Activated CD4-positive, alpha-beta memory T cell treated with anti-CD3 and anti-CD28 coated beads, Interleukin-2, amount 10 ng/mL, durations not matched to agents 7 days and 5 days (primary cell): Measurements from ENCODE around the gene MAEA. TPM values are rescaled to one million over a fixed set of nuclear protein-coding genes. Genes with fewer than 3 reads are reported as not detected.
A peak's percentile ranks its signal among the peaks of the same experiment; 100 is the strongest.

Experiments used
- CTCF ChIA-PET: fragments of 350-600 bp; sonication (Branson Sonifier 250); formaldehyde crosslinking; loops from one replicate; lab custom pipeline; 2021; ENCODE audit warnings: antibody characterized with exemption, inconsistent platforms; lab: Charles Lee
- POLR2A ChIA-PET: fragments of 350-600 bp; sonication (Branson Sonifier 250); formaldehyde crosslinking; loops from one replicate; lab custom pipeline; 2021; ENCODE audit warnings: antibody characterized with exemption; lab: Charles Lee
- DNase-seq: peaks from one replicate; pipeline ENCODE4 v3.0.0-alpha.2; 2020
- H3K27ac Mint-ChIP-seq: one replicate; pipeline ENCODE4 v1.8.0; 2021; ENCODE audit warnings: mild to moderate bottlenecking, mixed read lengths
- H3K27me3 Mint-ChIP-seq: one replicate; pipeline ENCODE4 v1.8.0; 2021; ENCODE audit warnings: mixed read lengths
- H3K36me3 Mint-ChIP-seq: one replicate; pipeline ENCODE4 v1.8.0; 2021; ENCODE audit warnings: low read depth, mixed read lengths
- H3K4me1 Mint-ChIP-seq: one replicate; pipeline ENCODE4 v1.8.0; 2021; ENCODE audit warnings: mixed read lengths
- H3K4me3 Mint-ChIP-seq: one replicate; pipeline ENCODE4 v1.8.0; 2021; ENCODE audit warnings: mild to moderate bottlenecking, mixed read lengths
- H3K9me3 Mint-ChIP-seq: one replicate; pipeline ENCODE4 v1.8.0; 2021; ENCODE audit warnings: mixed read lengths
- total RNA-seq, 2 experiments: library from RNA; stranded (reverse); gene quantifications; one replicate each; pipeline ENCODE4 v1.2.3, GENCODE V29; 2021

Gene MAEA
- total RNA-seq, 2 experiments from 2014 or later = 61.6 to 64.1 TPM

DNA sequence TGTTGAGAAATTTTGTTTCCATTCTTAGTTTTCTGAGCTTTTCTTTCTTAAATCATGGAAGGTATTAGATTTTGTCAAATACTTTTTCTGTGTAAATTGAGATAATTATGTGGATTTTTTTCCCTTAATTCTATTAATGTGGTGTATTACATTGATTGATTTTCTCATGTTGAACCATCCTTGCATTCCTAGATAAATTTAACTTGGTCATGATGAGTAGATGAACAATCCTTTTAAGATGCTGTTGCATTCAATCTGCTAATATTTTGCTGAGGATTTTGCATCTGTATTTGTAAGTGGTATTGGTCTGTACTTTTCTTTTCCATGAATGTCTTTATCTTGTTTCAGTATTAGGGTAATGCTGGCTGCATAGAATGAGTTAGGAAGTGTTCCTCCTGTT lies 20.5 kb upstream of the MAEA start:
- H3K27me3 Mint-ChIP-seq = no peaks in the 10 kb centered on the region
- no peak overlapping the region for H3K27ac Mint-ChIP-seq
- H3K36me3 Mint-ChIP-seq = peaks cover 18% of the 10 kb centered on the region
- peaks cover 17% of the 10 kb centered on the region for H3K4me1 Mint-ChIP-seq
- no peak for DNase-seq
- ChIA-PET CTCF (interaction anchor here (1.1 to 6.2 kb wide), 11 partner anchors 12 to 527 kb away, joined by 3 to 63 read pairs (median 11); partner anchors contain the start of genes CTBP1, MAEA and UVSSA), POLR2A (interaction anchor here (1.0 to 5.7 kb wide), 7 partner anchors 9 to 132 kb away, joined by 3 to 115 read pairs (median 5); partner anchors contain the start of genes CTBP1 and MAEA)
- H3K4me3 Mint-ChIP-seq = no peak overlapping the region
- H3K9me3 Mint-ChIP-seq = peaks cover 12% of the 10 kb centered on the region

DNA sequence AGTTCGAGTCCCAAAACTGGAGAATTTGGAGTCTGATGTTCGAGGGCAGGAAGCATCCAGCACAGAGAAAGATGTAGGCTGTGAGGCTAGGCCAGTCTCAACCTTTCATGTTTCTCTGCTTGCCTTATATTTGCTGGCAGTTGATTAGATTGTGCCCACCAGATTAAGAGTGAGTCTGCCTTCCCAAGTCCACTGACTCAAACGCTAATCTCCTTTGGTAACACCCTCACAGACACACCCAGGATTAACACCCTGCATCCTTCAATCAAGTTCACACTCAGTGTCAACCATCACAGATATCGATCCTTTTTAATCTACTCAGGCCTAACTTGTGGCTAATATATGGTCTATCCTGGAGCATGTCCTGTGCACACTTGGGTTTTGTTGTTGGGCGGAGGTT lies 18.0 kb upstream of the MAEA start:
- Mint-ChIP-seq H3K27ac (no peak overlapping the region), H3K4me1 (peaks cover 10% of the 10 kb centered on the region), H3K9me3 (peaks cover 6% of the 10 kb centered on the region), H3K36me3 (peaks cover 11% of the 10 kb centered on the region), H3K27me3 (no peaks in the 10 kb centered on the region), H3K4me3 (no peak overlapping the region)
- ChIA-PET CTCF (no interaction called here), POLR2A (no interaction called here)
- DNase-seq = no peak

DNA sequence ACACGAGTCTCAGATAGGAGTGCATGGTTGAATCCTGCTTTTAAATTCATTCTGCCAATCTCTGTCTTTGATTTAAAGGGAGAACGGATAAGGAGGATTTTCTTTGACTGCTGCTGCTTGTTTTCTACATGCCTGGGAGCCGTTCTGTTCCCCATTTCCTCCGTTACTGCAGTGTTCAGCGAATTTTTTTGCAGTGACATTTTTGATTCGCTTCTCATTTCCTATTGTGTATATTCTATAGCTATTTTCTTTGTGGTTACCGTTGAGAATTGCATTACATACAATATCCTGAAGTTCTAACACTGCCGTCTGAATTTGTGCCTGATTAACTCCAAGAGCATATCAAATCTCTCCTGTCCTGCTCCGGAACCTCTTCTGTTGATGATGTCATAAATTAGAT lies 14.8 kb upstream of the MAEA start:
- no peak for DNase-seq
- CTCF ChIA-PET = no interaction called here

DNA sequence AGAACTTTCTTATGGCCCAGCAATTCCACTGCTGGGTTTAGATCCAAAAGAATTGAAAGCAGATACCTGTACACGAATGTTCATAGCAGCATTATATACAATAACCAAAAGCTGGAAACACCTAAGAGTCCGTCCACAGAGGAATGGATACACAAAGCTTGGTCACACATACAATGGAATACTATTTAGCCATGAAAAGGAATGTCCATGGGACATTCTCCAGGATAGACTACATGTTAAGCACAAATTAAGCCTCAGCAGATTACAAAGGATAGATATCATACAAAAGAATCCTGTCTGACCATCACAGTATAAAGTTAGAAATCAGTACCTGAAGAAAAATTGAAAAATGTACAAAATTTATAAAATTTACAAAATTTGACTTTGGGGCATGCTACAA lies 12.7 kb upstream of the MAEA start:
- Mint-ChIP-seq H3K4me3 (no peak overlapping the region), H3K27me3 (peaks cover 5% of the 10 kb centered on the region), H3K27ac (no peak overlapping the region), H3K4me1 (peaks cover 1% of the 10 kb centered on the region), H3K36me3 (no peaks in the 10 kb centered on the region), H3K9me3 (no peaks in the 10 kb centered on the region)
- CTCF ChIA-PET = interaction anchor here (1.6 kb wide), 1 partner anchor 75 kb away, joined by 8 read pairs; no protein-coding TSS in a partner anchor
- POLR2A ChIA-PET = interaction anchor here (1.4 kb wide), 1 partner anchor 8 kb away, joined by 5 read pairs; no protein-coding TSS in a partner anchor
- no peak for DNase-seq

More for the DNA sequence above, 14.8 kb upstream of the MAEA start:
- POLR2A ChIA-PET = no interaction called here
- Mint-ChIP-seq H3K9me3 (no peaks in the 10 kb centered on the region), H3K27ac (no peak overlapping the region), H3K4me1 (peaks cover 1% of the 10 kb centered on the region), H3K27me3 (peaks cover 5% of the 10 kb centered on the region), H3K36me3 (peaks cover 6% of the 10 kb centered on the region), H3K4me3 (no peak overlapping the region)

DNA sequence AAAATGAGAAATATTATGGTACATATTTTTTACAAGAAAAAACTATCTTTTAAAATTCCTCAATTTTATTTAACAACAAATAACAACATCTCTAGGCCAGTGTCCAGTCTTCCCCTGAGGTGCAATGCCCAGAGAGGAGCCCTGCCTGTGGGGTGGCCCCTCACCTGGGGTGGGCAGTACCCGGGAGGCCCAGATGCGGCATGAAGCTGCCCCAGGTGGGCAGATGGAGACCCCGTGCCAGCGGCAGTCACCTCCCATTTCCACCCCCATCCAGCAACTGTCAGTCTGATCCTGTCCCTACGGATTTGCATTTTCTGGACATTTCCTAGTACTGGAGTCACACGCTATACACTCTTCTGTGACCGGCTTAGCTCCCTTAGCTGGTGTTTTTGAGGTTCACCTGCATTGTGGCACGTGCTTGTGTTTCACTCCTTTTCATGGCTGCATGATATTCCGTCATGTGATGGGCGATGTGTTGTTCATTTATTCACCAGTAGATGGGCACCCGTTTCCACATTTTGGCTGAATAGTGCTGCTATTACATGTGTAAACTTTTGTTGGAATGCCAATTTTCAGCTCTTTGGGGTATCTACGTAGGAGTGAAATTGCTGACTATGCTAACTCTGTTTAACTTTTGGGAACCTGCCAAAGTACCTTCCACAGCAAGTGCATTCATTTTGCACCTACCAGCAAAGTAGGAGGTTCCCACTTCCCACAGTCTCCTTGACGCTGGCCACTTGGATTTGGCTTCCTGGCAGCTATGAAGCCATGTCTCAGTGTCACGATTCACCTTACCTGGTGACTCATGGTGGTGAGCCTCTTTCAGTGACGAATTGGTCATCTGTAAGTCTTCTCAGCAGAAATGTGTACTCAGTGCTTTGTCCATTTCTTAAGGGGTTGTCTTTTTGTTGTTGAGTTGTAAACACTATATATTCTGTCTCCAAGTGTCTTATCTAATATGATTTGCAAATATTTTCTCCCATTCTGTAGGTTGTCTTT lies 11.7 kb upstream of the MAEA start:
- Mint-ChIP-seq H3K27me3 (peaks cover 5% of the 10 kb centered on the region), H3K4me1 (peaks cover 1% of the 10 kb centered on the region), H3K9me3 (no peaks in the 10 kb centered on the region), H3K4me3 (no peak overlapping the region), H3K27ac (no peak overlapping the region), H3K36me3 (no peaks in the 10 kb centered on the region)
- POLR2A ChIA-PET = interaction anchor here (1.4 to 1.7 kb wide), 2 partner anchors 9 to 11 kb away, joined by 5 read pairs; no protein-coding TSS in a partner anchor
- CTCF ChIA-PET = interaction anchor here (0.9 to 1.6 kb wide), 4 partner anchors 69 to 147 kb away, joined by 3 to 8 read pairs (median 4); partner anchors contain the start of gene UVSSA
- DNase-seq = no peak

DNA sequence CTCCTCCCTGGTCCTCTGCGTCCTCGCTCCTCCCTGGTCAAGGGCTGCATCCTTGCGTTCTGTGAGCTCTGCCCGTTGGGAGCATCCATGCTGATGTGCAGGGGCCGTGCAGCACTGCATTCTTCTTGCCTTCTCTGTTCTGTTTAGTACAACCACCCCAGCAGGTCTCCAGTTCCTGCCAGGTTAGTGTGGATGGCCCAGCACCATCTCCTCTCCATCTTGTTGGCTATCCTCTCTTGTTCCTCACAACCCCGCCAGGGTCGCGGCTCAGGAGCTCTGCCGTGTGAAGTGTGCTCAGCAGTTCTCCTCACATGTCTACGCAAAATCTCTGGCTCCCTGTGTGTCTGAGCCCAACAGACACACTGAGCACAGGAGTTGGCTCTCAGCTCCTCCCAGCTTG lies 10.4 kb upstream of the MAEA start:
- no peak overlapping the region for H3K4me3 Mint-ChIP-seq
- no peaks in the 10 kb centered on the region for H3K9me3 Mint-ChIP-seq
- no peak for DNase-seq
- POLR2A ChIA-PET = interaction anchor here (1.7 kb wide), 1 partner anchor 10 kb away, joined by 5 read pairs; no protein-coding TSS in a partner anchor
- H3K36me3 Mint-ChIP-seq = no peaks in the 10 kb centered on the region
- CTCF ChIA-PET = interaction anchor here (0.9 to 1.5 kb wide), 2 partner anchors 11 to 148 kb away, joined by 4 read pairs; no protein-coding TSS in a partner anchor
- peaks cover 1% of the 10 kb centered on the region for H3K4me1 Mint-ChIP-seq
- H3K27me3 Mint-ChIP-seq = peaks cover 5% of the 10 kb centered on the region
- no peak overlapping the region for H3K27ac Mint-ChIP-seq

DNA sequence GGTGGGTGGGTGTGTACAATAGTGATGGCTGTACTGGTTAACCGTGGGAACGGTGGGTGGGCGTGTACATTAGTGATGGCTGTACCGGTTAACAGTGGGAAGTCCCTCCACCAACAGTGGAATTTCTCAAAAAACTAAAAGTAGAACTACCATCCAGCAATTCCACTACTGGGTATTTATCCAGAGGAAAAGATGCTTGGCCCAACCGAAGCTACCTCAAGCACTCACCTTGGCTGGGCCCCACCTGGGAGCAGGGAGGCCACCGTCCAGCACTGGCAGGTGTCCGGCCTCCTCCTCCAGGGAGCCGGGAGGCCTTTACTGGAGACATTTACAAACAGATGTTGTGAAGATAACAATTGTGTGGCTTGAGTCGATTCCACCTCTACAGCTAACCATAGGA lies 6.0 kb upstream of the MAEA start:
- POLR2A ChIA-PET = no interaction called here
- H3K27me3 Mint-ChIP-seq = peaks cover 5% of the 10 kb centered on the region
- H3K27ac Mint-ChIP-seq = no peak overlapping the region
- no peak overlapping the region for H3K4me3 Mint-ChIP-seq
- no peak for DNase-seq
- H3K9me3 Mint-ChIP-seq = peaks cover 4% of the 10 kb centered on the region
- H3K36me3 Mint-ChIP-seq = no peaks in the 10 kb centered on the region
- CTCF ChIA-PET = interaction anchor here (4.1 kb wide), 1 partner anchor 15 kb away, joined by 18 read pairs; no protein-coding TSS in a partner anchor
- H3K4me1 Mint-ChIP-seq = peaks cover 4% of the 10 kb centered on the region

DNA sequence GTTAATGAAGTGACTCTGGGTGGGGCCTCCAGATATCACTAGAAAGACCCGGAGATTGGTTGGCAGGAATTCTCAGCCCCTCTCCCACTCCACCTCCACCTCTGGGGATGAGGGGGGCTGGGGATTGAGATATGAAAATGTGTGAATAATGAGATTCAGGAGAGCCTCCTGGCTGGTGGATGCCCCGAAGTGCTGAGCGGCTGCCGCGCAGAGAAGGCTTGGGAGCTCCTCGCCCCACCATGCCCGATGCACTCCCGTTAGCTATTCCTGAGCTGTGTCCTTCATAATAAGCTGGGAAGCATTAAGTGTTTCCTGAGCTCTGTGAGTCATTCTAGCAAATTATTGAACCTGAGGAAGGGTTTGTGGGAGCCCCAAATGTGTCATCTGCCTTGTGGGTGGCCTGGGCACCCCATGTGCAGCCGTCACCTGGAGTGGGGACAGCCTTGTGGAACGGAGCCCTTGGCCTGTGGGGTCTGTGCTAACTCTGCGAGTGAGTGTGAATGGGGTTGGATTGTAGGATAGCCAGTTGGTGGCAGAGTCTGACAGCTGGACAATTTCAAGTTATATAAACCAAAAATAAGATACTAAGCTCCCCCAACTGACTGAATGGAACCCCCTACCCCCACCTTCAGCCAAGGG lies 4.4 kb upstream of the MAEA start:
- peaks cover 7% of the 10 kb centered on the region for H3K4me1 Mint-ChIP-seq
- H3K27me3 Mint-ChIP-seq = no peaks in the 10 kb centered on the region
- POLR2A ChIA-PET = interaction anchor here (1.0 to 1.3 kb wide), 3 partner anchors 46 to 154 kb away, joined by 3 to 7 read pairs (median 3); partner anchors contain the start of gene UVSSA
- CTCF ChIA-PET = interaction anchor here (1.1 to 4.1 kb wide), 7 partner anchors 17 to 154 kb away, joined by 3 to 18 read pairs (median 4); partner anchors contain the start of gene UVSSA
- DNase-seq = no peak
- H3K27ac Mint-ChIP-seq = no peak overlapping the region
- peaks cover 4% of the 10 kb centered on the region for H3K9me3 Mint-ChIP-seq
- H3K4me3 Mint-ChIP-seq = no peak overlapping the region
- no peaks in the 10 kb centered on the region for H3K36me3 Mint-ChIP-seq

DNA sequence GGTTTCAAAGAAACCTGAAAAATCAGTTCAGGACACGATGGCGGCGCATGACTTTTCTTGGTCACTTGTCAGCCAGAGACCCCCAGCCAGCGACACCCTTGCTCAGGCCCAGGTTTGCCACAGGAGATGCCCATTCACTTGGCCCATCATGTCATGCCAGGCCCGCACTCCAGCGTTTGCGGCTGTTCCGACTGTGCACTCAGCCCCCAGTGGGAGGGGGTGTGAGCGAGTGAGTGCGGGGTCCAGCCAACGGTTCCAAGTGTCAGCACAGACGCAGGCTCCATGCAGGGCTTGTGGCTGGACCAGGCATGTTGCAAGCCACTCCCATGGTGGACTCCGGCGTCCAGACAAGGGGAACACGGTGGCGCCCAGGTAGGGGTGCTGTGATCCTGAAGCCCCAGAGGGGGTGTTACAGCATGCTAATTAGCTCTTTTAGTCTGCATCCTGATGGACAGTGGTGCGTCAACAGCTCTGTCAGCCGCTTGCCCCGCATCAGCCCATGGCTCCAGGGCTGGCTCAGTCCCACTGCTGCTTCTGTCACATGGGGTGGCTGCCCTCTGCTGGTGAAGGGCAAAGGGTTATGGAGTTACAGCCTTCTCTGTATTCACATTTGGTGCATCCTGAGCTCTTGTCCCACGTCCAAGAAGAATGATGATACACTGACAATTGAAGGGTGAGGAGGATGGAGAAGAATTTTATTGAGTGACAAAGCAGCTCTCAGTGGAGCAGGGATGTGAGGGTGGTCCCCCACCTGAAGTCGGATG lies 3.7 kb upstream of the MAEA start:
- peaks cover 14% of the 10 kb centered on the region for H3K4me1 Mint-ChIP-seq
- peaks cover 4% of the 10 kb centered on the region for H3K9me3 Mint-ChIP-seq
- H3K36me3 Mint-ChIP-seq = peaks cover 4% of the 10 kb centered on the region
- DNase-seq = peak; percentile 62
- H3K4me3 Mint-ChIP-seq = no peak overlapping the region
- ChIA-PET POLR2A (interaction anchor here (1.0 to 6.4 kb wide), 4 partner anchors 18 to 155 kb away, joined by 3 to 93 read pairs (median 5); partner anchors contain the start of genes CTBP1 and UVSSA), CTCF (interaction anchor here (0.6 to 4.1 kb wide), 12 partner anchors 17 to 155 kb away, joined by 3 to 18 read pairs (median 3); partner anchors contain the start of gene UVSSA)
- no peaks in the 10 kb centered on the region for H3K27me3 Mint-ChIP-seq
- H3K27ac Mint-ChIP-seq = no peak overlapping the region

DNA sequence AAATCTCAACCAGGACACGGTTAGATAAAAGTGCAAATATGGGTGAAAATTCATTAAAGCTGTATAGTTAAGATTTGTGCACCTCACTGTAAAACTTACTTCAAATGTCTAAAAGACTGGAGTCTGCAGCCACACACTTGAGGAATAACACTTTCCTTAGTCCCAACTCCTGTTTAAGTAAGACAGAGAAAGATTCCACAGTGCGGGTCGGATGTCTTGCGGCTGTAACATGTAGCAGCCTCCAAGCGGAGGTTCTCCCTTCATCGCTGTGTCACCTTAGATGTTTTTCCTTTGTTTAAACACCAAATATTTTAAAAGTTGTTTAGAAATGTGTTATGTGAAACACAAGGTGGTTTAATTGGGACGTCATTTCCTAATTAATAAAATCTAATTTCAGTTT lies 905 bp upstream of the MAEA start:
- H3K27me3 Mint-ChIP-seq = no peaks in the 10 kb centered on the region
- ChIA-PET CTCF (interaction anchor here (1.1 to 3.0 kb wide), 5 partner anchors 21 to 126 kb away, joined by 4 to 25 read pairs (median 6); partner anchors contain the start of gene UVSSA), POLR2A (interaction anchor here (0.8 to 6.4 kb wide), 18 partner anchors 11 to 951 kb away, joined by 3 to 93 read pairs (median 6); partner anchors contain the start of genes CTBP1, TMEM129, UVSSA and ZNF141)
- H3K4me3 Mint-ChIP-seq = peak overlapping the region; percentile 94
- H3K27ac Mint-ChIP-seq = peak overlapping the region; percentile 75
- H3K9me3 Mint-ChIP-seq = peaks cover 4% of the 10 kb centered on the region
- H3K4me1 Mint-ChIP-seq = peaks cover 35% of the 10 kb centered on the region
- no peak for DNase-seq
- peaks cover 15% of the 10 kb centered on the region for H3K36me3 Mint-ChIP-seq

DNA sequence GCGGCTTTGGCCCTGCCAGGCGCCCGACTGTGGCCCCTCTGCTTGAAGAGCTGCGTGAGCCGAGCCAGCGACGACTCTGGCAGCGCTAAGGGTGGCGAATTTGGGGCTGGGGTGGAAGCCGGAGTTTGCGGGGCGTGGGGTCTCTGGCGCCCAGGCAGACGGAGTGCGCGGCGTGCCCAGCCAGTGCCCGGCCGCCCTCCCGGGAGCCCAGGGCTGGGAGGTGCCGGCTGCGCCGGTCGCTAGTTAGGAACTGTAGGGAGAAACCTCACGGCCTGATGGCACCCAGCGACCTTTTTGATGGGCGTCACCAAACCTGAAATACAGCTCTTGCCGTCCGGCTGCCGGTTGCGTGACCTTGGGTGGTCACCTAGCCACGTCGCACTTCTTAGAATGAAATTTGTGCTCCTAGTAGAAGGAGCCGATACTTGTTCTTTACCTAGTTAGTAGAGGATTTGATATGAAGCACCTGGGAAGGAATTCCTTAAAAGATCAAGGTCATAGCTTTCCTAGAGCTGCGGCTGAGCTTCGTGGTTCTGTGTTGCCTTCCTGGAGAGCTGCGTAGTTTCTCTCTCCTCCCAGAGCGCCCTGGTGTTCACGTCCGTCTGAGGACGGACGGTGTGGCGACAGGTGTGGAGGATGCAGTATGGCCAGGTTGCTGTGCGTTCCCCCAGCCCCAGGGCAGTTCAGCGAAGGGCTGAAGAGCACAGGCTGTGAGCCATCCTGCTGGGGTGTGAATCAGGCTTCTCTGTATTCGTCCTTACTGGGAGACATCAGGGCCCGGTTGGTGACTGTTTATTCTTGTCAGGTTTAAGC lies 680 bp downstream of the MAEA start:
- Mint-ChIP-seq H3K4me1 (peaks cover 44% of the 10 kb centered on the region), H3K9me3 (peaks cover 4% of the 10 kb centered on the region), H3K36me3 (peaks cover 15% of the 10 kb centered on the region), H3K27me3 (no peaks in the 10 kb centered on the region), H3K4me3 (peak overlapping the region; percentile 94), H3K27ac (peak overlapping the region; percentile 90)
- peak; percentile 36 for DNase-seq
- CTCF ChIA-PET = interaction anchor here (0.7 to 3.0 kb wide), 10 partner anchors 10 to 159 kb away, joined by 3 to 25 read pairs (median 4); partner anchors contain the start of gene UVSSA
- POLR2A ChIA-PET = interaction anchor here (0.7 to 6.4 kb wide), 26 partner anchors 12 to 432 kb away, joined by 3 to 93 read pairs (median 6); partner anchors contain the start of genes CTBP1, GAK, SLBP and TMEM175
